ENCODE measurements around the gene SPACA7. TPM values are rescaled to one million over a fixed set of nuclear protein-coding genes. Genes with fewer than 3 reads are reported as not detected.

The SPACA7 gene
- total RNA-seq, 4 donors from 2014 or later, result not detected

DNA sequence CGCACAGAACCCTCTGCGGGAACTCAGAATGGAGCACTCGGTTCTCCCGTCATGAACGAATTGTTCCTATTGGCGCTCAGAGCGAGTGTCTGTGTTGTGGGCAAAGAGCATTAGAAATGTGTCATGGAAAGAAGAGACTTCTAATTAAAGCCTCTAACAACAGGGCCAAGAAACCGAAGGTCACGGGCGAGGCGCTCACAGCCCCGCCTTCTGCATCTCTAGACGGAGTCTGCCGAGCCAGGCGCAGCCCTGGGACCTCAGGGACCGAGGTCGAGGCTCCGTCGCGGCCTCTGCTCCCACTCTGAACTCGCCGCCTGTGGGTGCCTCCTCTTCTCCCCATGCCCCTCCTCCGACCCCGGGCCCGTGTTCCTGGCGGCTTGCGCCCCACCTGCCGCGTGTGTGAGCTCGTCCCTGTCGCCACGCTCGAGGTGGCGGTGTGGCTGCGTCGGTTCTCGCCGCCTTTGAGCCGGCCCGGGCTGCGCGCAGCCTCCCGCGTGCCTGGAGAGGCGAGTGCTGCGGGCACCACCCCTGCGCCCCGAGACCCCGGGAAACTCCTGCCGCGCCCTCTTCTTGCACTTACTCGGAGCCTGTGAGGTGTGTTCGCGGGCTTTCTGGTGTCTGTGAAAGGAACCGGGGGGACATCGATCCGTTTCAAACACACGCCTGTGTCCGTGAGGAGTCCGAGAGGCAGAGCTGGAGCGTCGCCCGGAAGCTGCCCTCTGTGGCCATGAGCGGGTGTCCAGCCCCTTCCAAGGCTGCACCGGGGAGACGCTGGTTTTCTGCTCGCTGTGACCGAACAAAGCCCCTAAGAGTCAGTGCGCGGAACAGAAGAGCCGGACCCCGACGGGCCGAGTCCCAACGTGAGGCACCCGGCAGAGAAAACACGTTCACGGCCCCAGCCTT is 45.4 kb upstream of the SPACA7 start:
- no peak overlapping the region for H3K27ac ChIP-seq
- H3K27me3 ChIP-seq, result peaks cover 3% of the 10 kb centered on the region
- no peak for DNase-seq
- TF ChIP-seq POLR2A (IDR thresholded peaks at IDR 0.05) (no peak), CTCF (IDR thresholded peaks at IDR 0.05) (no peak)
- no peaks in the 10 kb centered on the region for H3K36me3 ChIP-seq
- intact Hi-C loops (cut with DNase I), result no loop called here
- peaks cover 0 to 7% of the 10 kb centered on the region in 2 donors for H3K4me1 ChIP-seq
- H3K4me3 ChIP-seq (replicated peaks in 1 of 3), result no peak overlapping the region
- WGBS, 2 donors, result 34 to 50% methylated on average over 54 to 57 of the region's 78 CpGs
- H3K9me3 ChIP-seq, result no peaks in the 10 kb centered on the region

- intact Hi-C loops (cut with DNase I), result no loop called here
- TF ChIP-seq POLR2A (IDR thresholded peaks at IDR 0.05), result no peak
- TF ChIP-seq CTCF (IDR thresholded peaks at IDR 0.05), result no peak
- peaks cover 0 to 7% of the 10 kb centered on the region in 2 donors for H3K4me1 ChIP-seq
- no peaks in the 10 kb centered on the region for H3K36me3 ChIP-seq
- no peaks in the 10 kb centered on the region for H3K9me3 ChIP-seq
- no peak overlapping the region for H3K27ac ChIP-seq
- peaks cover 3% of the 10 kb centered on the region for H3K27me3 ChIP-seq
- DNase-seq, result no peak
- WGBS, 2 donors, result 30 to 45% methylated on average over 20 of the region's 20 CpGs
- no peak overlapping the region for H3K4me3 ChIP-seq (replicated peaks in 1 of 3)
Measured at GRCh38 chr13:112331675-112332074, 44.5 kb upstream of the SPACA7 start.

GRCh38 chr13:112332727-112333126 is 43.4 kb upstream of the SPACA7 start:
- no peaks in the 10 kb centered on the region for H3K9me3 ChIP-seq
- peaks cover 3% of the 10 kb centered on the region for H3K27me3 ChIP-seq
- WGBS, 2 donors, result 78 to 85% methylated on average over 8 to 10 of the region's 10 CpGs
- no peak overlapping the region for H3K4me3 ChIP-seq (replicated peaks in 1 of 3)
- intact Hi-C loops (cut with DNase I), result no loop called here
- no peak overlapping the region for H3K27ac ChIP-seq
- peaks cover 0 to 7% of the 10 kb centered on the region in 2 donors for H3K4me1 ChIP-seq
- no peak for DNase-seq
- no peaks in the 10 kb centered on the region for H3K36me3 ChIP-seq
- TF ChIP-seq CTCF (IDR thresholded peaks at IDR 0.05), result no peak
- no peak for TF ChIP-seq POLR2A (IDR thresholded peaks at IDR 0.05)

GRCh38 chr13:112333756-112334543 is 42.2 kb upstream of the SPACA7 start:
- Histone ChIP-seq H3K4me3 (replicated peaks in 1 of 3) (no peak overlapping the region), H3K36me3 (no peaks in the 10 kb centered on the region), H3K9me3 (no peaks in the 10 kb centered on the region), H3K27me3 (peaks cover 3% of the 10 kb centered on the region), H3K27ac (no peak overlapping the region), H3K4me1 (peaks cover 0 to 7% of the 10 kb centered on the region in 2 donors)
- TF ChIP-seq CTCF (IDR thresholded peaks at IDR 0.05) (no peak), POLR2A (IDR thresholded peaks at IDR 0.05) (no peak)
- intact Hi-C loops (cut with DNase I), result no loop called here
- WGBS, 2 donors, result 78 to 88% methylated on average over 16 of the region's 16 CpGs
- DNase-seq, result no peak
